ENCODE results near the gene NPR1. TPM values are rescaled to one million over a fixed set of nuclear protein-coding genes. Genes with fewer than 3 reads are reported as not detected.

Gene NPR1
- total and polyA plus RNA-seq, 2 of the 4 experiments (the other 2 are of a cell fraction), result 0.02 TPM; not detected in 1

GRCh38 chr1:153629971-153630370 is 48.5 kb upstream of the NPR1 start:
- dilution Hi-C loops (cut with HindIII; ENCODE audit: low sequenced_read_pairs, unreplicated experiment), result no loop called here
- Histone ChIP-seq H4K20me1 (ENCODE audit: insufficient read depth, low read length) (peaks cover 9% of the 10 kb centered on the region; the same call in 1 of the 2 replicates), H3K4me1 (ENCODE audit: control insufficient read depth, insufficient read depth, low read length) (peaks cover 16% of the 10 kb centered on the region), H3K4me2 (ENCODE audit: low read depth, low read length) (no peak overlapping the region), H3K14ac (replicated peaks; ENCODE audit: low read depth, low read length) (no peak overlapping the region), H3K4ac (ENCODE audit: low read depth, low read length) (peak overlapping the region; percentile 28), H3K36me3 (ENCODE audit: control insufficient read depth, insufficient read depth, low read length) (0 out of 2 replicates have a peak, but pooled peaks cover 5% of the 10 kb centered on the region), H4K5ac (ENCODE audit: low read depth, low read length) (no peak overlapping the region), H2BK20ac (ENCODE audit: low read depth, low read length) (no peak overlapping the region), H4K91ac (ENCODE audit: insufficient read depth, low read depth, low read length) (no peak overlapping the region), H3K9ac (ENCODE audit: low read depth, low read length) (no peak overlapping the region), H2BK120ac (ENCODE audit: low read depth, low read length) (no peak overlapping the region), H2AK9ac (replicated peaks; ENCODE audit: low read depth, low read length, poor library complexity) (peak overlapping the region; percentile 79), H3K27ac (ENCODE audit: insufficient read depth, low read length) (no peak overlapping the region), H4K8ac (ENCODE audit: low read depth in 2 of 2, low read length in 2 of 2) (no peak overlapping the region), H3K27me3 (ENCODE audit: control insufficient read depth, insufficient read depth, low read length) (no peaks in the 10 kb centered on the region), H3K18ac (ENCODE audit: low read depth, low read length) (no peak overlapping the region), H3K23ac (ENCODE audit: low read depth, low read length) (no peak overlapping the region), H3K56ac (ENCODE audit: extremely low read depth, insufficient read depth, low read length) (no peak overlapping the region), H3K79me1 (ENCODE audit: low read depth in 1 of 2, low read length in 2 of 2) (peaks cover 19 to 30% of the 10 kb centered on the region in 2 experiments), H3K4me3 (ENCODE audit: insufficient read depth, low read depth, low read length) (no peak overlapping the region), H2AK5ac (ENCODE audit: low read depth, low read length) (no peak overlapping the region), H2BK15ac (ENCODE audit: low read depth, low read length) (no peak overlapping the region), H2BK5ac (ENCODE audit: low read depth, low read length, poor library complexity, severe bottlenecking) (no peak overlapping the region), H3K9me3 (ENCODE audit: control insufficient read depth, insufficient read depth, low read length) (no peaks in the 10 kb centered on the region), H3K9me1 (ENCODE audit: insufficient read depth, low read length) (peaks cover 24% of the 10 kb centered on the region), H2AFZ (replicated peaks; ENCODE audit: low read length, poor library complexity) (peak overlapping the region; percentile 23)
- TF ChIP-seq FOS (IDR thresholded peaks at IDR 0.05; ENCODE audit: low read depth, low read length) (no peak), MXI1 (IDR thresholded peaks at IDR 0.05; ENCODE audit: borderline replicate concordance, low read depth, low read length) (no peak), SMC3 (IDR thresholded peaks at IDR 0.05; ENCODE audit: low read depth, low read length) (no peak), CHD1 (IDR thresholded peaks at IDR 0.05; ENCODE audit: low read depth, low read length) (no peak), RFX5 (IDR thresholded peaks at IDR 0.05; ENCODE audit: low read depth, low read length) (no peak), ELK1 (IDR thresholded peaks at IDR 0.05; ENCODE audit: borderline replicate concordance, low read depth, low read length) (no peak), RCOR1 (IDR thresholded peaks at IDR 0.05; ENCODE audit: insufficient replicate concordance, low read length) (no peak), MAFK (IDR thresholded peaks at IDR 0.05; ENCODE audit: low read depth, low read length) (no peak), CEBPB (IDR thresholded peaks at IDR 0.05; ENCODE audit: low read depth, low read length) (no peak), BHLHE40 (IDR thresholded peaks at IDR 0.05; ENCODE audit: low read depth, low read length) (no peak), POLR2A (IDR thresholded peaks at IDR 0.05; ENCODE audit: low read depth, low read length) (no peak), USF2 (IDR thresholded peaks at IDR 0.05; ENCODE audit: low read depth, low read length) (no peak), NFE2L2 (IDR thresholded peaks at IDR 0.05; ENCODE audit: low read depth, low read length) (no peak), RAD21 (IDR thresholded peaks at IDR 0.05; ENCODE audit: low read length) (no peak), MAZ (IDR thresholded peaks at IDR 0.05; ENCODE audit: borderline replicate concordance, low read depth, low read length) (no peak)
- TF ChIP-seq, protein P1, sequence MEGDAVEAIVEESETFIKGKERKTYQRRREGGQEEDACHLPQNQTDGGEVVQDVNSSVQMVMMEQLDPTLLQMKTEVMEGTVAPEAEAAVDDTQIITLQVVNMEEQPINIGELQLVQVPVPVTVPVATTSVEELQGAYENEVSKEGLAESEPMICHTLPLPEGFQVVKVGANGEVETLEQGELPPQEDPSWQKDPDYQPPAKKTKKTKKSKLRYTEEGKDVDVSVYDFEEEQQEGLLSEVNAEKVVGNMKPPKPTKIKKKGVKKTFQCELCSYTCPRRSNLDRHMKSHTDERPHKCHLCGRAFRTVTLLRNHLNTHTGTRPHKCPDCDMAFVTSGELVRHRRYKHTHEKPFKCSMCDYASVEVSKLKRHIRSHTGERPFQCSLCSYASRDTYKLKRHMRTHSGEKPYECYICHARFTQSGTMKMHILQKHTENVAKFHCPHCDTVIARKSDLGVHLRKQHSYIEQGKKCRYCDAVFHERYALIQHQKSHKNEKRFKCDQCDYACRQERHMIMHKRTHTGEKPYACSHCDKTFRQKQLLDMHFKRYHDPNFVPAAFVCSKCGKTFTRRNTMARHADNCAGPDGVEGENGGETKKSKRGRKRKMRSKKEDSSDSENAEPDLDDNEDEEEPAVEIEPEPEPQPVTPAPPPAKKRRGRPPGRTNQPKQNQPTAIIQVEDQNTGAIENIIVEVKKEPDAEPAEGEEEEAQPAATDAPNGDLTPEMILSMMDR (conservative IDR thresholded peaks at IDR 0.05; ENCODE audit: low read depth, low read length), result no peak
- WGBS, 2 experiments (ENCODE audit: extremely low coverage in 2 of 2, insufficient read length in 1 of 2), result no CpG with 5 or more reads among the region's 1 CpG
- ATAC-seq (ENCODE audit: low read depth), result no peak
- in situ Hi-C loops (cut with MboI; ENCODE audit: low sequenced_read_pairs), result no loop called here
- DNase-seq, result no peak
- BruUV-seq (replicated peaks), result no TSS peak
- ChIA-PET CTCF (interaction anchor here (1.2 kb wide), 1 partner anchor 58 kb away, joined by 3 read pairs; no protein-coding TSS in a partner anchor), POLR2A (ENCODE audit: unreplicated experiment) (no interaction called here)
- intact Hi-C loops (cut with micrococcal nuclease), result loop anchor here (5.0 kb wide), 1 partner anchor 98 kb away; no protein-coding TSS in a partner anchor
